GM19438 (cell line): ENCODE results near the gene TAGLN3.

ENCODE experiments used
- ATAC-seq: cut with Tn5 transposase; IDR thresholded peaks from one replicate; pipeline ENCODE4 v1.9.1; 2021; ENCODE audit warnings: low read depth; ENCODE audit not compliant: unreplicated experiment

The TAGLN3 gene

DNA sequence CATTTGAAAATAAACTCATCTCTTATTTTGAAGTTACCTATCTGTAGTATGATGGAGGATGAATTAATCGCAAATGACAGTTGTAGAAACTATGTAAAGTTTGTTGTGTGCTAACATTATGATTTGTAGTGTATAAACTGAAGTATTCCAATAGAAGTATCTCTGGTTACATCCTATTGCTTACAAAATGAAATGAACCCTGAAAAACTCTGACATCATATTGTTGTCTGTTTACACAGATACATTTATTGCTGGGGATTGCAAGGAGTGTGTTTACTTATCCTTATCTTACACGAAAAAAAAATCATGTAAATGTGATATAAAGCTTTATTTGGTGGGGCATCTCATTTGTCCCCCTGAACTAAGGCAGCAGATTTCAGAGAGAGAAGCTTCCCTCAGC, 22.5 kb upstream of the TAGLN3 start:
- ATAC-seq: no peak

DNA sequence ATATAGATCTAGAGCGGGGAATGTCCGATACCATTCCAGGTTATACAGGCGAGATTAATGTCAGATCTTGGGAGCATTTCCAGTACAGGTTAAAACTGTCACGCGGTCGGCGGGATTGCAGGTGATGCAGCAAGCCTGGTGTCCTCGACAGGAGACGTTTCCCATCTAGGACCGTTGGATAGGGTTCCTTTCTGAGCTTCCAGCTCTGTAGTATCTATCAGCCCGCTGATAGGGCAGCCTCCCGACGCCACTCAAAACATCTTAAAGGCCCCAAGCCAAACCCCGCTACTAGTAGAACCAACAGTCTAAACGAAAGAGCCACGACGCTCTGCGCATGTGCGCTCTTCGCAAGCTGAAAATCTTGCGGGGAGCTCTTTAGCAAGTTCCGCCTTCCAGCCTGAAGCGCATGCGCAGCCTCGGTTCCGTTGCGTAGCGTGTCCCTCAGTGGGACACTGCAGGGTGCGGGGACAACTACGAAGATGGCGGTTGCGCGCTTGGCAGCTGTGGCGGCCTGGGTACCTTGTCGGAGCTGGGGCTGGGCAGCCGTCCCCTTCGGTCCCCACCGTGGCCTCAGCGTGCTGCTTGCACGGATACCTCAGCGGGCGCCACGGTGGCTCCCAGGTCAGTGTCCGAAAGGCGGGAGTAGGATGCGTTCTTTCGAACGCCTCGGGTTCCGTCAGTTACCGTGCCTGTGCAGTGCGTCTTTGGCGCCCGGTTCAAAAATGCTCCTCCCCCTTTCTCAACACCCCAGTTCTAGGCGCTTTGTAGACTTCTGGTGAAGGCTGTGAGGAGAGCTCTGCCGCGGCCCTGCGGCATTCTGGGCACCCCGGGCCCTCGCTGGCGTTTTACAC, 19.9 kb upstream of the TAGLN3 start, which contains the start of gene ABHD10:
Gene ABHD10, plus strand, starts transcription at position 444 of the 851 bp plus-strand sequence. Its CDS starts 36 bp downstream, at position 480.
- peak; percentile 96 for ATAC-seq

DNA sequence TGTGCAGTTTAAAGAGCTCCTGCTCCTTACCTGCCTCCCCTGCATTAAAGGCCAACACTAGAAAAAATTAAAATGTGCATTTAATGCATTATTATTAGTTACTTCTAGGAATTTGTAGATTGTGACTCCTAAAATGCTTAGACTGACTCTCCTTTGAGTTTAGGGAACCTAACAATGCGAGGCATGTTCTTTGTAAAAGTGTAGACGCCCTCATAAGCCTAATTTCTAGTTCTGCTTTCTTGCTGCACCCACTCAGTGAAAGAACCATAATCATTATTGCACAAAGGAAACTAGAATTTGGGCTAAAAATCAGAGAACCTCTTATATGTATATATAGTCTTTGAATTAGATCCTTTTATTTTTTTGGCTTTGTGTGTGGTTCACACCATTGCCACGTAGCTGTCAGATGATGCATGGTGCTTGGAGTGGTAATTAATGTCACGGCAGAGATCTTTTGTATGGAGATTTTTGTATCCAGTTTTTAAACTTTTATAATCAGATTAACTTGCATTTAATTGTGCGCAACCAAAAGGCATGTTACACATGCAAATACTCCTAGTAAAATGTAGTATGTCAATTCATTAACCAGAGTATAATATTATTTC, 19.2 kb upstream of the TAGLN3 start:
- peak; percentile 35 for ATAC-seq

DNA sequence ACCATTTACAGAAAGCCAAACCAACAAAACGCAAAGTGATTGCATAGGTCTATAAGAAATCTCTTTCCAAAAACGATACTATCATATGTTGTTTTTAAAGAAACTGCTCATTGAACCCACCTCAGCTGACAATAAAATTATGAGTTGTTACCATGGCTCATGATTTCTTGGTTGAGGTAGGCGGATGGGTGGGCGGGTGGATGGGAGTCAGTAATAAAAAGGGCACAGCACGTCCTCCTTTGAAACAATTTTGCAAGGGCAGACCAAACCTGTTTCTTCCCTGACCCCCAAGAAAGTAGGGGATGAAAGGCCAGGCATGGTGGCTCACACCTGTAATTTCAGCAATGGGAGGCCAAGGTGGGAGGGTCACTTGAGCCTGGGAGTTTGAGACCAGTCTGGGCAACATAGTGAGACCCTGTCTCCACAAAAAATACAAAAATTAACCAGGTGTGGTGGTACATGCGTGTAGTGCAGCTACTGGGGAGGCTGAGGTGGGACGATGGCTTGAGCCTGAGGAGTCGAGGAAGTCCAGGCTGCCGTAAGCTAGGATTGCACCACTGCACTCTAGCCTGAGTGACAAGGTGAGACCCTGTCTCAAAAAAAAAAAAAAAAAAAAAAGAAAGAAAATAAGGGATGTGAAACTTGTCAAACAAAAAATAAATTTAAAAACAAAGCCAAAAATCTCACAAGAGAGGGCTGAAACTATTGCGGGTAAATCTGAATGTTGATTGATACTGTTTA, 17.8 kb upstream of the TAGLN3 start:
- ATAC-seq: no peak

- ATAC-seq: no peak
Measured at GRCh38 chr3:111981457-111981763, 17.3 kb upstream of the TAGLN3 start.

GRCh38 chr3:111984636-111985298, 14.0 kb upstream of the TAGLN3 start:
- ATAC-seq: no peak

- ATAC-seq: no peak
Measured at GRCh38 chr3:111986800-111987199, 11.9 kb upstream of the TAGLN3 start.

DNA sequence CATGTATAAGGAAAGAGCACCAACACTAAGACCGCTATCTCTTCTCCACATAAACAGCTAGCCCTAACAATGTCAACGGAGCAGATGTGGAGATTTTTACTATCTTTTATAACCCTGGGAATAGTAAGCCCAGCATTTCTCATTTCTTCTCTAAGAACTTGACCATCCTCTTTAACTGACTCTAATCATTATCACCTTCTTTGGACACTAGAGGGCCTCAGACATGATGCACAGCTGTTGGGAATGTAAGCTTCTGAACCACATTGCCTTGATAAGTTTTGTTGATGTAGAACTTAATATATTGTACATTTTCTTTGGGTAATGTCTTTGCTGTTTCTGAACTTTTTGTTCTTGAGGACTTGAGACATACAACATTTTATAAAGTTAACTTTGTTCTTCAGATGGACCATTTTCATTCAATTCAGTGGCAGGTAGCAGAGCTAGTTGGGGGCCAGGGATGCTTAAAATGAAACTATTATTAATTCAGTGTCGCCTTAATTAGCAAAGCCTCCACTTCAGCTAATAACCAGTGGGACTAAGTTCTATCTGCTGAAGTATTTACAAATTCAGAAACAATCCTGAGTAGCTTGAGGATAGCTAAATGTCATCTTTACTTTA, 9.6 kb upstream of the TAGLN3 start:
- peak; percentile 85 for ATAC-seq

DNA sequence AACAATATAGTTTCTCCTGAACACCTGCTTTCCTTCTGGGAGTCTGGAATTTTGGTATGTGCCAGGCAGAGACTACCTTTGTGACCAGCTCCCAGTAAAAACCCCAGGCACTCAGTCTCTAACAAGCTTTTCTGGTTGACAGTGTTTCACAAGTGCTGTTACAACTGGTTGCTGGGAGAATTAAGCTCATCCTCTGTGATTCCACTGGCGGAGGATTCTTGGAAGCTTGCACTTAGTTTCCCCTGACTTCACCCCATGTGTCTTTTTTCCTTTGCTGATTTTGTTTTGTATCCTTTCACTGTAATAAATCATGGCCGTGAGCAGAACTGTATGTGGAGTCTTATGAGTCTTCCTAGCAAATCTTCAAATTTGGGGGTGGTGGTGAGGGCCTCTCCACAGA, 5.7 kb upstream of the TAGLN3 start:
- no peak for ATAC-seq

- ATAC-seq: no peak
Measured at GRCh38 chr3:111999484-112000324, 982 bp downstream of the TAGLN3 start.

DNA sequence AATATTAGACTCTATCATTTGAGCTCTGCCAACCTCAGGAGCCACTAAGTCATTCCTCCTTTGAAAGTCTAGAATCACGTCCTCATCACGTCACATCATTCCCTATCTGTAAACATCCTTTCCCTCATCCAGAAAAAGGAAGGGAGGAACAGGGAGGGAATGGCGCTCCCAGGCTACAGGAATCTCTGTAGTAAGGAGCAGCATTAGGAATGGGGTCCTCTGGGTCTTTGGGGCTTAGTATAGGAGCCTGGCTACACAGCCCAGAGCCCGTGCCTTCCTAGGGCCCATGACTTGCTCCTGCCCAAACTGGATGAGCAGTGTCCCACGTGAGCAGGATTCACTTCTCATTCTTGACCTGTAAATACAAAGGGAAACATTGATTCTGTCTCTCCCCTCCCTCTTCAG, 1.6 kb downstream of the TAGLN3 start:
- no peak for ATAC-seq

DNA sequence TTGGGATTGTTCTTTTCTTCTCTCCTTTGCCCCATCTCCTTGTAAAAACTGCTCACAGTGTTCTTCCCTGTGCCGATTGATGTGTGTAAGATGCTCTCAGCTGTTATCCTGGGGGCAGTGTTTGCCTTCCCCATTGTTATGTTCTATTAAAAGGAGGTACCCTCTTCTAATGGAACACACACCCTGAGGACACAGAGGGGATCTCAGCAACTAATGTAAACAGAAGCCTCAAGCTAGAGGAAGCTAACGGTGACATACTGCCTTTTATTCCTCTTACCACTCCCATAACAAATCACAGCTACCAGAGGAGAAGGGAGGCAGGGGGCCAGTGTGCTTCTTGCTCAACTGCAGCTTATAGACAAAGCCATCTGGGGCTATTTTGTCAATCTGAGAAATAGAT, 2.2 kb downstream of the TAGLN3 start:
- ATAC-seq: no peak

DNA sequence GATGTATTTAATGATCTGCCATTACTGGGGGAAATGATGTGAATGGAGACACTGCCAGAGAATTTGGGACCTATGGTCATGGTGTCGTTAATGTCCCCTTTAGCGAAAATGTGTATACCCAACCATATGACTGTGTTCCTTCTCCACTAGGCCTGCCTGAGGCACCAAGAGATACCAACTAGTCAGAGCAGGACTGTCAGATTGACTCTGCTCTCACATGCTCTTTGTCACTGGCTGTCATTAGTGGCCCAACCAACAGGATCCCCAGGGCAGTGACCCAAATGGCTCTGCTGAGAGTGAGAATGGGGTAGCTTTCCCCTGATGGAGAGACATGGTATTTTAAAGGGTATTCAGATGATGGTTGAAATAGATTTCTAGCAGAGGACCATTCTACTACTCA, 2.8 kb downstream of the TAGLN3 start:
- ATAC-seq: no peak

DNA sequence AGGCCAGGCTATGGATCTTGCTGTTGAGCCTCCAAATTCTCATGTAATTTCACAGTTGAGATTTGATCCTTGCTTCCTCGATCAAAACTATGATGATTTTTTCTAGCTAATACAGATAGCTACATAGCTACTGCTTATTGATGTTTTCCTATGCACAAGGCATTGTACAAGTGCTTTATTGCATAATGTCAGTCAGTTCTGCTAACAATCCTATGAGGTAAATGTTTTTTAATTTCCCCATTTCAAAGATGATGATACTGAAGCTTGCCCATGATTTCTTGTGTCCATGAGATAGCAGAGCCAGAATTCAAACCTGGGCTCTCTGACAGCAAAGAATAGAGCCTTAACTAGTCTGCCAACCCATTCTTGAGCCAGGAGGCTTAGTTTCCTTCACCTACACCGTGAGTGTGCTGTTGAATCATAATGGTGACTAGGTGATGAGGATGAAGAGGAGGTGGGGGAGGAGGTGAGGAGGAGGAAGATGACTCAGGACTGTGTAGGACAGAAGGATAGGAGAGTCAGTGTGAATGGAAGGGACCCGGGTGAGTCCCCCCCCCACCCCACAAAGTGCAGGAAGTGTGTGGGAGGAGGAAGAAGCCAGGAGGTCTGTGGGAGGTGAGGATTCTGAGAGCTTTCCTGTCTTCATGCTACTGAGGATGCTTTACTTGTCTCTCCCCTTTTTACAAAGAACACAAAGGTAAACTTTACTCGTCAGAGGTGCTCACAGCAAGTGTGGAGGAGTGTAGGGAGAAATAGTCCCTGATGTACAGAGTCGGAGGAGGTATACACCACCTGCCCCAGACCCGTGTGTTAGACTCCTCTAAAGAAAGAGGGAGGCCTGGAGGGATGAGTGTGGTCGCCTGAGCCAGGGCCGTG, 3.6 kb downstream of the TAGLN3 start:
- no peak for ATAC-seq

DNA sequence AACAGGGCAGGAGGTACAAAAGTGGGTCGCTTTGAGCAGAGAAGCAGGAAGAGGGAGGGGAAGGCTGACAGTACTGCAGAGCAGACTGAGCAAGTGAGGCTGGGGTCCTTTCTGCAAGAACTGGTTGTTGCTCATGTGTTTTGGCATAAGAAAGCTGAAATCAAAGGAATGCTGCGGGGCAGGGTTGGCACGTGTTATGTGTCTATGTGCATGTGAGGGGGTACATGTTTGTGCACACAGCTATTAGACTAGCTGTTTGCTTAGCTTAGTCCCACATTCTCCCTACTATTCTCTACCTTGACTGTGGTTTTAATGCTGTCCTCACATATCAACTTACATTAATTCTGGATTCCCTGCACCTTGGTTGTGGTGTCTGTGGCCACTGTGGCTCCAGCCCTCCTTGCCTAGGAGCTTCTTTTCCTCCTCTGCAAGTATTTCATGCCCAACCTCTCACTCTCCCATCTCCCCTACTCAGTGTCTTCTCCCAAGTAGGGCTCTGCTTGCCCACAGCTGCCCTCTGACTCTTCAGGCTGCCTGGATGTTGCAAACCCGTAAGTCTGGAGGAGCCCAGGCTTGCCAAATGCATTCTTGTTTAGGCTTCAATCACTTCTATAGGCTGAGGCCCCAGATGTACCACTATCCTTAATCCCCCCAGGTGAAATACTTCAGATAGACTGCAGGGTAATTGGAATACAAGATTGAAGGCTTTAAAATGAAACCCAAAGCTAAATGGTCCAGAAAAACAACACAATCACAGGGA, 4.8 kb downstream of the TAGLN3 start:
- no peak for ATAC-seq

GRCh38 chr3:112004187-112004586, 5.5 kb downstream of the TAGLN3 start:
- ATAC-seq: no peak

- no peak for ATAC-seq
Measured at GRCh38 chr3:112004669-112005068, 5.9 kb downstream of the TAGLN3 start.

GRCh38 chr3:112005091-112005672, 6.5 kb downstream of the TAGLN3 start:
- ATAC-seq: no peak
